GM19463 (cell line): Measurements from ENCODE around the gene EZH2.

ENCODE experiments used
- ATAC-seq: cut with Tn5 transposase; IDR thresholded peaks from one replicate; pipeline ENCODE4 v1.9.1; 2021; ENCODE audit warnings: mild to moderate bottlenecking, moderate library complexity; ENCODE audit not compliant: unreplicated experiment

Gene EZH2

DNA sequence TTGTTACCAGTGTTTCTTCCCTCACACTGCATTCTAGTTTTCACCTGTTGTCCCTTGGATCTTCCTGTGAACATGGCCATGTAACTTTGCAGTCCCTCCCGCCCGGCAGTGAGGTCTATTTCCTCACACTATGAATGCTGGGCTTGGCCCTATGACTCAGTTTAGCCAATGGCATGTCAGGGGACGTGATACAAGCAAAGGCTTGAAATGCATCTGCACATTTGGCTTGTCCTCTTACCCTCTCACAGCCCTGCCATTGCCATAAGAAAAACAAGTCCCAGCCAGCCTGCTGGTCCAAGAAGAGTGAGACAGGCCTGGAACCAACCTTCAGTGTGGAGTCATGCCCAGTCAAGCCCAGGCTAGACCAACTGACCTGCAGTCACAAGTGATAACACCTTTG lies 17.1 kb upstream of the EZH2 start:
- ATAC-seq = no peak

DNA sequence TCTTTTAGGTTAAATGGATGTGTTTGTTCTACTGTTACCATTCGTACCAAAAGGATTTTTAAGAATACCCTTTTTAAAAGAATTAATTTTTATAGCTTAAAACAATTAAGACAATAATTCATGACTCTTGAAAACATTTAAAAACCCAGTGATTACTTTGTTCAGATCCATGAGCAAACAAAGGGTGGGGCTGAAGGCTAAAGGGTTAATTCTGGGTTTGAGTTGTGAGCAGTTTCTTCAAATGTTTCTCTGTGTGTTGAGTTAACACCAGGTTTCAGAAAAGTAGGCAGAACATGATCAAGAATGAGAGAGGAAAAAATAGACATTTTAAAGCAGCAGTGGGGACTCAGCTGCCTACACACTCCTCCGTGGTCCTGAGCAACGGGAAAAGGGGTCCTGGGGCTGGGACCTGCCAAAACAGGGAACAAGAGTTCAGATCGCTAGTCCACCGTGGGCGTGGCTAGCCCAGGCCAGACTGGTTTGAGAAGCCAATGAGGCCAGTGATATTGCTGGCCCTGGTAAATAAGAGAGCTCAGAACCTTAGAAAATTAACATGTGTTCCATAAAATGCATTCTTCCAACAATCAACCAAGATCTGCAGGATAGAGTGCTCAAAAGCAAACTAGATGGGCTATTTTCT lies 14.9 kb upstream of the EZH2 start:
- no peak for ATAC-seq

DNA sequence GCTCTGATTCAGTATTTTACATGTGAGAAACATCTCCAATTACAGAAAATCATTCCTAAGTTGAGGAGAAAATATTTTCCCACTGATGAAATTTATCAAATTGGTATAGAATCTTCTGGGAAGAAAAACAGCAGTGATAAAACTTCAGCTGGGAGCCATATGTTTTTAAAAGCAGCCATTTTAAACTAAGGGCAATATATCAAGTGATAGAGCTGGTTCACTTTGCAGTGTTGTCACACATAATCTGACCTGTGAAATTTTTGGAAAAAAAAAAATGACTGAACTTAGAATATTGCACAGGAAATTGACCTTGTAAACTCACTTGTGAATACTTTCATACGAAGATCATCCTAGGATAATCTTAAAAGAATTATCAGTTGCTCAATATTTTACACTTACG lies 10.5 kb upstream of the EZH2 start:
- ATAC-seq = no peak

DNA sequence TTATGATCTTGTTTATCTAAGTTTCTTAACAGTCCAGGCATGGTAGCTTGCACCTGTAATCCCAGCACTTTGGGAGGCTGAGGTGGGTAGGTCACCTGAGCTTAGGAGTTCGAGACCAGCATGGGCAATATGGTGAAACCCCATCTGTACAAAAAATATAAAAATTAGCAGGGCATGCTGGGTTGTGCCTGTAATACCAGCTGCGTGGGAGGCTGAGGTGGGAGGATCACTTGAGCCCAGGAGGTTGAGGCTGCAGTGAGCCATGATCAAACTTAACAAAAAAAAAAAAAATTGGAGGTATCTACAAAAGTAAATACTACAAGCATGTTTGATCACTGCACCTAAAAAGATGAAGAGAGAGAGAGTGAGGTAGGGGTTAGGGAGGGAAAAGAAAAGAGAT lies 9.0 kb upstream of the EZH2 start:
- ATAC-seq = no peak

DNA sequence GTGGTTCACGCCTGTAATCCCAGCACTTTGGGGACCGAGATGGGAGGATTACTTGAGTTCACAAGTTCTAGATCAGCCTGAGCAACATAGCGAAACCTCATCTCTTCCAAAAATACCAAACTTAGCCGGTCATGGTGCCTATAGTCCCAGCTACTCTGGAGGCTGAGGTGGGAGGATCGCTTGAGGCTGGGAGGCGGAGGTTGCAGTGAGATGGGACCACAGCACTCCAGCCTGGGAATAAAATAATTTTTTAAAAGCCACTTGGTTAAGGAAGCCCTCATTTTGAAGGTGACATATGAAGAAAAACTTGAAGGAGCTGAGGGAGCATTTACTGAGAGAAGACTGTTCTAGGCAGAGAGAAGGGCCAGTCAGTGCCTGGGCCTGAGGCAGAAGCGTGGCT lies 4.2 kb upstream of the EZH2 start:
- no peak for ATAC-seq

DNA sequence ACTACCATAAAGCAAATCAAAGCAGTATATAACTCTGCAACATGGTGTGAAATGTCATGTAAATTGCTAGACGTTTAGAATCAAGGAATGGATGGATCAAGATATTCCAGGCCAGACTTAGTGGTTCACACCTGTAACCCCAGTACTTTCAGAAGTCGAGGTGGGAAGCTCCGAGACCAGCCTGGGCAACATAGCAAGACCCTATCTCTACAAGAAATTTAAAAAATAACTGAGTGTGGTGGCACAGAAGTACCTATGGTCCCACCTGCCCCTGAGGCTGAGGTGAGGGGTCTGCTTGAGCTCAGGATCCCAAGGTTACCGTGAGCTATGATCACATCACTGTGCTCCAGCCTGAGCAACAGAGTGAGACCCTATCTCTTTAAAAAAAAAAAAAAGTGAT lies 2.8 kb upstream of the EZH2 start:
- ATAC-seq = no peak

DNA sequence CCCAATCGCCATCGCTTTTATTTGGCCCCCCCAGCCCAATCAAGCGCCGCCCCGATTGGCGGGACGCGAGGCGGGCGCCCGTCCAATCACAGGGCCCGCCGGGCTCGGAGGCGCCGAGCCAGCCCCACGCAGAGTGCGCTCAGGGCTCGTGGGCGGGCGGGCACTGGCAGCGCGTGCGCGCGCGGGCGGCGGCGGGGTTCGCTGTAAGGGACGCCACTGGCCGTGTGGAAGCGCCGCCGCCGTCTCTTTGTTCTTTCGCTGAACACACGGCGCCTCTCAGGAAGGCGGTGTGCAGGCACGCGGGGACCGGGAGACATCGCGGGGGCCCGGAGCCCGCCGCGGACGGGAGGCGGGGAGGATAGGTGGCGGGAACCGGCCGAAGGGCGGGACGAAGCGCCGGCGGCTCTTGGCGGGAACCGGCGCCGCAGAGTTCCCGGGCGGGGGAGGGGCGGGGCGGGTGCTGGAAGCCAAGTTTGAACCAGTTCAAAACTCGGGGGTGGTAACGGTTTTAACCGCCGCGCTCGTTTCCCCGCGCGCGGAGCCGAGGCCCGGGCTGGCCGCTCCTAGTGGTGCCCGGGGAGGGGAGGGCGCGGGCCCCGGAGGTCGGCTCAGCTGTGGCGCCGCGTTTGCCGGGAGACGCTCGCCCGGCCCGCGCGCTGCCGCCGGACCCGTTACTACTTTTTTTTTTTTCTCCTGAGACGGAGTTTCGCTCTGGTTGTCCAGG lies 370 bp upstream of the EZH2 start:
- peak; percentile 83 for ATAC-seq

DNA sequence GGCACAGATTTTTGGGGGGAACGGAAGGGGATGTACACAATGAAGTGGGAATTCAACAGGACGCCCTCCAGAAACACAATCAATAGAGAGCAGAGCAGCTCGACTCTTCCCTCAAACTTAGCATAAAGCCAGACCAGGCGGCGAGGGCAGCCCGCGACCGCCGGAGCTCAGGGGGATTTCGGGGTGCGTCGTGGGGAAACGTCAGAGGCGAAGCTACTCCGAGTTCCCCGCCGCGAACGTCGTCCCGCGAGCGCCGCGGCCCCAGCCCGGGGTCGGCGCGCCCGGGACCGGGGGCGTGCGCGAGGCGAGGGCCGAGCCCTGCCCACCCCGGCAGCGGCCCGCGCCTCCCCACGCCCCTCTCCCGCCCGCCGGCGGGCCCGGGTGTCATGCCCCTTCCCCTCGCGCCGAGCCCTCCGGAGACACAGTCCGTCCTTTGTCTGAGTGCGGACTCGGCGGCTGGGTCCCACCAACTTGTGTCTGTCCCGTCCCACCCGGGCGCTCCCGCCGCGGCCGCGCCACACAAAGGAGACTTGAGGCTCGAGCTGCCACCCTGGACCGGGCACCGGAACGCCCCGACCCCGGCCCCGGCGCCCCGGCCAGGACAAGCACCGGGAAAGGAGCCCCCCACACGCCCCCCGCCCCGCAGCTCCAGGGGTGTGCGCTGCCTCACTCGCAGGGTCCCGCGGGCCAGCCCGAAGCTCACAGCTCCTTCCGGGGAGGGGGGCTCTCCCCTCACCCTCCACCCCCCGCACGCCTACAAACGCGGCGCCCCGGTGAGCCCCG lies 634 bp downstream of the EZH2 start:
- ATAC-seq = peak; percentile 23

DNA sequence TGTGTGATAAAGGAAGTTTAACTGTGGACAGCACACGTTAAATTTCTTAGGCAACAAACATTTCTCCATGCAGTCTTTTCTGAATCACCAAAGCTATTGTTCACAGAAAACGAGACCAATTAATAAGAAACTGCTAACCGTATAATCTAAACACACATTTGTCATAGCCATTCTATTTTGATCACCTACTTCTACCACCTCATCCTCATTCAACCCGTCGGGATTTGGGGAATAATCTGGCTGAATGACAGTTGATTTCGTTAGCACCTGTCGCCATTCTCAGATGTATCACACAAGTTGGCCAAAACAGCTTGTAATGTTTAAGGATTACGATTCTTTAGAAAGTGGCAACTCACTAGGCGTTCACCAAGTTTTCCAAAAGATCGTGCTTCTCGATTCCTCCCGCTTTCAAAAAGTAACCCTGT lies 1.2 kb downstream of the EZH2 start:
- ATAC-seq = no peak

DNA sequence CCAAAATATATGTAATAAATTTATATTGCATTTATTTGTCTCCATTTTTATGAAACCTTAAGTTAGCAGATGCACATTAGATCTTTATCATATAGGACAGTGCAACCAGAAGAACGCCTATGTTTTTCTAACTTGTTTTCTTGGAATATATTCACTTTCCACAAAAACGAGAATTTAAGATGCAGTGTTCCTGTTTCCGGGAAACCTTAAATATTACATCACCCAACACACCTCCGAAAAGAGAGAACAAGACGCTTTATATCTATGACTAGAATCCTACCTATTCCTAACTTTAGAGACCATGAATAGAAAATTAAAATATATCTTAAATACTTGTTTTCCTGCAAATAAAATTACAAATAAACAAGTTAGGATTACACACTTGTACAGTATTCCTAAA lies 1.9 kb downstream of the EZH2 start:
- no peak for ATAC-seq

DNA sequence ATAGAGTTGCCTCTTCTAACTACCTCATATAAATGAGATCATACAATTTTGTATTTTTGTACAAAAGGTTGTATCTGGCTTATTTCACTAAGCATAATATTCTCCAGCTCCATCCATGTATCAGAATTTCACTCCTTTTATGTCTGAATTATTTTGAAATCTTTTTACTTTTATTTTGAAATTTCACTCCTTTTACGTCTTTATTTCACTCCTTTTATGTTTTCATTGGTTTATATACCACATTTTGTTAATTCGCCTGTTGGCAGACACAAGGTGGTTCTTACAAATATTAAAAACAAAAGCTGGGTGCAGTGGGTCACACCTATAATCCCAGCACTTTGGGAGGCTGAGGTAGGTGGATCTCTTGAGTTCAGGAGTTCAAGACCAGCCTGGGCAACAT lies 5.8 kb downstream of the EZH2 start:
- ATAC-seq = no peak

DNA sequence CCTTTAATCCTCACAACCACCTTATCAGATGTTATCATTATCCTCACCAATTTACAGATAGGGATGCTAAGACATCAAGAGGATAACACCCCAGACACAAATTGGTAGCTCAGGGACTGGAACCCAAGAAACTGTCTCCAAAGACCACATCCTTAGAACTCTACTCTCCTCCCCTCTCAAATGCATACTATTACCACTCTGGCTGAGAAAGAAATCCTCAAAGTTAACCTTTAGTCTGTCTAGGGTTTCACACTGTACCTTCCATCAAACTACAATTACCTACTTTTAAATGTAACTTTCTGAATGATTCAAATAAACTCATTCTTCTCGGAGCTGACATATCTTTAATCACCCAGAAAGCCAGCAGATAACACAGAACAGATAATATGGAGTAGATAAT lies 6.6 kb downstream of the EZH2 start:
- ATAC-seq = no peak

DNA sequence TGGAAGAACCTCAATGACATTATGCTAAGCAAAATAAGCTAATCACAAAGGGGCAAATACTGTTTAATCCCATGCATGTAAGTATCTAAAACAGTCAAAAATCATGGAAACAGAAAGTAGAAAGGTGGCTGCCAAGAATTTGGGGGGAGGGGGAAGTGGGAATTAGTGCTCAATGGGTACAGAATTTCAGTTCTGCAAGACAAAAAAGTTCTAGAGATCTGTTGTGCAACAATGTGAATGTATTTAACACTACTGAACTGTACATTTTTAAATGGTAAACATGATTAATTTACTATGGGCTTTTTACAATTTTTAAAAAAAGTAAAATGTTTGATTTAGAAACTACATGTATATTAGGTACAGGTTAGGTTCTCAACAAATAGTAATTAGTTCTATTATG lies 11.9 kb downstream of the EZH2 start:
- ATAC-seq = no peak

DNA sequence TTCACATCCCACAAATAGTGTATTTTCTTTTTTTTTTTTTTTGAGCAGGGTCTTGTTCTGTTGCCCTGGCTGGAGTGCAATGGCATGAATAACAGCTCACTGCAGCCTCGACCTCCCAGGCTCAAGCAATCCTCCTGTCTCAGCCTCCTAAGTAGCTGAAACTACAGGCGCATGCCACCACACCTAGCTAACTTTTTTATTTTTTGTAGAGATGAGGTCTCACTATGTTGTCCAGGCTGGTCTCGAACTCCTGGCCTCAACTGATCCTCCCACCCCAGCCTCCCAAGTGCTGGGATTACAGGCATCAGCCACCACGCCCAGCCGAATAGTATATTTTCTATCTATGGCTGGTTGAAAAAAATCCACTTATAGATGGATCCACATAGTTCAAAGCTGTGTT lies 12.5 kb downstream of the EZH2 start:
- ATAC-seq = no peak

DNA sequence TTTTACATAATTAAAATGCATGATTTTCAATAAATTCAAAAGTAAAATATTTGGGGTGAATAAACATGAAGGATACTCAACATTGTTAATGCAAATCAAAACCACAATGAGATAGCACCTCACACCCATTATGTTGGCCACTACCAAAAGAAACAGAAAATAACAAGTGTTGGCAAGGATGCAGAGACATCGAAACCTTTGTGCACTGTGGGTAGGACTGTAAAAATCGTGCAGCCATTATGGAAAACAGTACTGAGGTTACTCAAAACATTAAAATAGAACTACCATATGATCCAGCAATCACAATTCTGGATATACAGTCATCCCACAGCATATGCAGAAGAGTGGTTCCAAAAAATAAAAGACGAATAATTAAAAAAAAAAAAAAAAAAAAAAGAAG lies 13.1 kb downstream of the EZH2 start:
- ATAC-seq = no peak

DNA sequence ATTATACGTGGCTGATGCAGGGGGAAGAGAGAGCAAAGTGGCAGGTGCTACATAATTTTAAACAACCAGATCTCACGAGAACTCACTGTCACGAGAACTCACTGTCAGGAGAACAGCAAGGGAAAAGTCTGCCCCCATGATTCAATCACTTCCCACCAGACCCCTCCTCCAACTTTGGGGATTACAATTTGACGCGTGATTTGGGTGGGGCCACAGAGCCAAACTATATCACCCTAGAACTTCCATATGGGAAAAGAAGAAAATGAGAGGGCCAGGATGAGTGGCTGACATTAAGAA lies 15.8 kb downstream of the EZH2 start:
- no peak for ATAC-seq

DNA sequence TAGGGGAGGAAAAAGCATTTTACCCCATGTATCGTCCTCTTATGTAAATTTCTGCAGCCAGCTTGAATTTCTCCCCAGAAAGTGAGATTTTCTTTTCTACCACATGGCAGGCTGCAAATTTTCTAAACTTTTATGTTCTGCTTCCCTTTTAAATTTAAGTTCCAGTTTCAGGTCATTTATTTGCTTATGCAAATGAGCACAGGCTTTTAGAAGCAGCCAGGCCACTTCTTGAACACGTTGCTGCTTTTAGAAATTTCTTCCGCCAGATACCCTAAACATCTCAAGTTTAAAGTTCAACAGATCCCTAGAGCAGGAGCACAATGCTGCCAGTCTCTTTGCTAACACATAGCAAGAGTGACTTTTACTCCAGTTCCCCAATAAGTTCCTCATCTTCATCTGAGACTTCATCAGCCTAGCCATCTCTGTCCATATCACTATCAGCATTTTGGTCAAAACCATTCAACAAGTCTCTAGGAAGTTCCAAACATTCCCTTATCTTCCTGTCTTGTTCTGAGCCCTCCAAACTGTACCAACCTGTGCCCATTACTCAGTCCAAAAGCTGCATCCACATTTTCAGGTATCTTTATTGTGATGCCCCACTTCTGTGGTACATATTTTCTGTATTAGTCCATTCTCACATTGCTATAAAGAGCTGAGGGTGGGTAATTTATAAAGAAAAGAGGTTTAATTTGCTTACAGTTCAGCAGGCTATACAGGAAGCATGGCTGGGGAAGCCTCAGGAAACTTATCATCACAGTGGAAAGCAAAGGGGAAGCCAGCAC lies 16.3 kb downstream of the EZH2 start:
- ATAC-seq = no peak

DNA sequence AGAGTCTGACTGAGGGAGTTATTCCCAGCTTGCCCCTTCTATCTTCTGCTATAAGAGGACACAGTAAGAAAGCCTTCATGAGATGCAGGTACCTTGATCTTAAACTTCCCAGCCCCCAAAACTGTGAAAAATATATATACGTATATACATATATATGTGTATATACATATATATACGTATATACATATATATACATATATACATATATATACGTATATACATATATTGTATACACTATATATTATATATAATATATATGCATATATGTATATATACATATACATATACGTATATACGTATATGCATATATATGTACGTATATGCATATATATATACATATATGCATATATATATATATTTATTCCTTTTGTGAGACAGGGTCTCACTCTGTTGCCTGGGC lies 17.7 kb downstream of the EZH2 start:
- no peak for ATAC-seq

DNA sequence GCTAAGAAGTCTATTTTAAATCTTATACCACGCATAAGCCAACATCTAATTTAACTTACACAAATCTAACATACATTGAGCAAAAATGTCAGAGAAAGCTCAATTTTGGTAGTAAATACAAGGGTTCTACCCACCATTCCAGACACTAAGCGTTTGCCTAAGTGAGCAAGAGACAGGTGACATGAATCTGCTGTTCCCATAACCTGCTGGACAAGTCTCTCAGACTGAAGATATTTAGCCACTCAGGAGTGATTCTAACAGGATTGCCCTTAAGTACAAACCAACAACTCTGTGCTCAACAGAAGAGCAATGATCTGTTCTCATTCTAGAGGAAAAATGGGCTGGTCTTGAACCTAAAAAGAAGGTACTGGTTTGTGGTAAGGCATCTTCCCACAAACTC lies 18.8 kb downstream of the EZH2 start:
- ATAC-seq = no peak

DNA sequence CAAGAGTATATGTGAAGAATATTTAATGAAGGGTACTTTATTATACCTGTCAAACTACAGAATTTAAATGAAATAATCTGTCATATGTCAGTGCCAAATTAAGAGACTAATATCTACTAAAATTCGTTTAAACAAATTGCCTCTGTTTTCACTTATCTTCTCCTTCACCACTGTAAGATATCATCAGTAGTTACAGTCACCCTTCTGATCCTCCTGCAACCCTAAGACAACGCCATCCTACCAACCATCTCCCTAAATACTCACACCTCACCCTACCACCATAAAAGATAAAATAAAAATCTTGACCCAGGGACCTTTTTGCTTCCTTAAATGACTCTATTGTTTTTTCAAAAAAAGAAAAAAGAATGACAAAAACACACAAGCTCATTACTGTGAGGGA lies 20.8 kb downstream of the EZH2 start:
- no peak for ATAC-seq

DNA sequence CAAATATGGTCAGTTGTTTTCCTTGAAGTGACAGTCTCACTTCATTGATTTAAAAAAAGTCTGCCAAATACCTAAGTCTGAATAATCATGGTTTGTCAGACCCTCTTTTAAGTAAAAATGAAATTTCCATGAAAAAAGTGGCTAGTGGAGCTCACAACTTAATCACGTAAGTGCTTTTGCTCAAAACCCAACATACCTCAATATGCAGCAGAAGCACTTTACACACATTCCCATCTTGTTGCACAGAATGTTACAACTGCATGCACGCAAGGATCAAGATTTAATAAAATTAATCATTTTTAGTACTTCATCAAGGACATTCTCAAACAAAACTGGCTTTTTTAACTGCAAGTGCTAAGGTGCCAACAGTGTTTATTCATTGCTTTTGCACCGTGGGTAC lies 21.6 kb downstream of the EZH2 start:
- ATAC-seq = no peak

DNA sequence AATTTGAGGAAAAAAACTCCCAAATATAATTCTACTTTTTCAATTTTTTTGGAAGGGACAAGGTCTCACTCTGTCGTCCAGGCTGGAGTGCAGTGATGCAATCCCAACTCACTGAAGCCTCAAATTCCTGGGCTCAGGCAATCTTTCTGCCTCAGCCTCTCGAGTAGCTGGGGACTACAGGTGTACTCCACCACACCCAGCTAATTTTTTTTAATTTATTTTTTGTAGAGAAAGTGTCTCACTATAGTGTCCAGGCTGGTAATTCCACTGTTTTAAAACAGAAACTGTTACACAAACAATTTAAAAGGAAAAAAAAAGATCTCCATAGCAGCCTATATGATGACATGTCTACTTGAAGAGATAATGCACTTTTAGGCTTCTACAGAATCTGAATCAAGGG lies 25.6 kb downstream of the EZH2 start:
- ATAC-seq = no peak
